ENCODE data around the gene PCDH9.

- TF ChIP-seq CTCF (IDR thresholded peaks at IDR 0.05; ENCODE audit: low read depth, low read length) (no peak), EZH2phosphoT487 (IDR thresholded peaks at IDR 0.05; ENCODE audit: low read depth) (no peak)
These were observed 228.8 kb downstream of the PCDH9 start for GRCh38 chr13:67001363-67001762.

Data from OCI-LY3 (cell line).